H1 (cell line): ENCODE measurements around the gene DUSP1. TPM values are rescaled to one million over a fixed set of nuclear protein-coding genes. Genes with fewer than 3 reads are reported as not detected.

Experiments used
- CTCF ChIA-PET: fragments of 300-600 bp; sonication (Branson Sonifier 250); formaldehyde crosslinking; loops from one replicate; lab custom pipeline; 2021; ENCODE audit not compliant: partially characterized antibody; lab: Charles Lee
- POLR2A ChIA-PET: fragments of 300-600 bp; sonication (Branson Sonifier 250); formaldehyde crosslinking; loops from one replicate; lab custom pipeline; 2021; ENCODE audit warnings: inconsistent platforms; ENCODE audit not compliant: partially characterized antibody; lab: Charles Lee
- DNase-seq, 2 experiments: peaks; one replicate each; pipeline versions ENCODE4 v3.0.0 to v3.0.0-alpha.2; 2010 to 2022; ENCODE audit warnings: low spot score in 2 of 2, low read depth in 1 of 2, mixed read lengths in 1 of 2
- FAIRE-seq: peaks from 2 replicates; lab custom pipeline; 2011; peaks lifted over from hg19 to GRCh38; lab: Jason Lieb, UNC
- H2AFZ ChIP-seq: 2 replicates; pipeline ENCODE4 v1.8.1; 2012; ENCODE audit warnings: low read length, inconsistent platforms
- H2AK5ac ChIP-seq: 2 replicates; pipeline ENCODE4 v1.6.1; 2013; ENCODE audit warnings: low read depth, low read length
- H2BK120ac ChIP-seq: replicated peaks from 2 replicates; pipeline ENCODE3; 2013; ENCODE audit warnings: low read depth, low read length, inconsistent platforms
- H2BK12ac ChIP-seq: 2 replicates; pipeline ENCODE4 v1.6.1; 2013; ENCODE audit warnings: low read depth, low read length
- H2BK15ac ChIP-seq: 2 replicates; pipeline ENCODE4 v1.6.1; 2013; ENCODE audit warnings: low read length
- H2BK20ac ChIP-seq: 2 replicates; pipeline ENCODE4 v1.6.1; 2013; ENCODE audit warnings: low read length
- H2BK5ac ChIP-seq: 2 replicates; pipeline ENCODE4 v1.6.1; 2013; ENCODE audit warnings: low read depth, low read length
- H3K14ac ChIP-seq: 2 replicates; pipeline ENCODE4 v1.6.1; 2013; ENCODE audit warnings: inconsistent platforms; ENCODE audit not compliant: insufficient read length
- H3K18ac ChIP-seq: 2 replicates; pipeline ENCODE4 v1.6.1; 2013; ENCODE audit warnings: low read length; ENCODE audit errors: extremely low read depth
- H3K23ac ChIP-seq: 2 replicates; pipeline ENCODE4 v1.6.1; 2013; ENCODE audit warnings: inconsistent platforms; ENCODE audit not compliant: insufficient read length
- H3K23me2 ChIP-seq: 2 replicates; pipeline ENCODE4 v1.6.1; 2013; ENCODE audit warnings: low read depth, low read length
- H3K27ac ChIP-seq: 2 replicates; pipeline ENCODE4 v1.6.1; 2011; ENCODE audit warnings: low read depth, low read length, inconsistent platforms
- H3K27me3 ChIP-seq, 4 experiments: replicated peaks in 1 of 4; 1 replicate in 1 of 4; 2 replicates in 3 of 4; pipeline versions ENCODE4 v1.6.1 to v1.8.1; 2011 to 2013; ENCODE audit warnings: low read length in 3 of 4, mild to moderate bottlenecking in 3 of 4, inconsistent platforms in 2 of 4, mixed read lengths in 2 of 4, moderate library complexity in 1 of 4; ENCODE audit not compliant: control insufficient read depth in 3 of 4, insufficient read depth in 3 of 4; ENCODE audit errors: extremely low read depth in 1 of 4
- H3K36me3 ChIP-seq, 4 experiments: 2 replicates each; pipeline versions ENCODE4 v1.6.1 to v1.8.1; 2011 to 2013; ENCODE audit warnings: mild to moderate bottlenecking in 4 of 4, low read length in 3 of 4, moderate library complexity in 2 of 4, control low read depth in 1 of 4, inconsistent platforms in 1 of 4; ENCODE audit not compliant: insufficient read depth in 4 of 4, control insufficient read depth in 2 of 4
- H3K4ac ChIP-seq: replicated peaks from 2 replicates; pipeline ENCODE3; 2013; ENCODE audit warnings: low read length, low read depth, mixed read lengths, inconsistent platforms; ENCODE audit not compliant: insufficient read length
- H3K4me1 ChIP-seq, 4 experiments: replicated peaks in 1 of 4; 1 replicate in 1 of 4; 2 replicates in 3 of 4; pipeline versions ENCODE4 v1.6.1 to v1.8.1; 2011 to 2013; ENCODE audit warnings: low read length in 3 of 4, inconsistent platforms in 2 of 4, mixed read lengths in 1 of 4; ENCODE audit not compliant: insufficient read depth in 4 of 4, control insufficient read depth in 3 of 4
- H3K4me2 ChIP-seq, 2 experiments: 2 replicates each; pipeline versions ENCODE4 v1.6.1 to v1.8.1; 2011 to 2013; ENCODE audit warnings: low read depth in 2 of 2, low read length in 2 of 2, control low read depth in 1 of 2, inconsistent platforms in 1 of 2, mild to moderate bottlenecking in 1 of 2; ENCODE audit not compliant: insufficient read depth in 1 of 2
- H3K4me3 ChIP-seq, 4 experiments: fragments of 200-600, 300-600 bp in 1 of 4; sonication (generic), shearing (Covaris generic), sonication (Bioruptor Twin) in 1 of 4; 2 replicates each; pipeline versions ENCODE4 v1.5.1 to v1.8.1; 2011 to 2016; ENCODE audit warnings: low read length in 4 of 4, low read depth in 3 of 4, control low read depth in 2 of 4, inconsistent platforms in 2 of 4, mild to moderate bottlenecking in 2 of 4, mixed read lengths in 1 of 4, moderate library complexity in 1 of 4; ENCODE audit not compliant: insufficient read depth in 2 of 4; ENCODE audit errors: extremely low read depth in 1 of 4
- H3K56ac ChIP-seq: replicated peaks from 2 replicates; pipeline ENCODE3; 2013; ENCODE audit warnings: low read depth, mild to moderate bottlenecking, mixed read lengths, low read length, inconsistent platforms; ENCODE audit not compliant: insufficient read length
- H3K79me1 ChIP-seq: 2 replicates; pipeline ENCODE4 v1.6.1; 2013; ENCODE audit warnings: low read depth, low read length, control low read depth
- H3K79me2 ChIP-seq, 2 experiments: 2 replicates each; pipeline versions ENCODE4 v1.6.1 to v1.8.1; 2012 to 2013; ENCODE audit warnings: low read length in 2 of 2, mild to moderate bottlenecking in 2 of 2, inconsistent platforms in 1 of 2; ENCODE audit not compliant: insufficient read depth in 2 of 2, control insufficient read depth in 1 of 2
- H3K9ac ChIP-seq, 4 experiments: replicated peaks in 1 of 4; 1 replicate in 1 of 4; 2 replicates in 3 of 4; pipeline versions ENCODE4 v1.6.1 to v1.8.1; 2011 to 2013; ENCODE audit warnings: low read depth in 3 of 4, low read length in 3 of 4, control low read depth in 2 of 4, mild to moderate bottlenecking in 2 of 4, moderate library complexity in 2 of 4, inconsistent platforms in 1 of 4; ENCODE audit errors: extremely low read depth in 1 of 4
- H3K9me3 ChIP-seq, 2 experiments: 2 replicates each; pipeline versions ENCODE4 v1.6.1 to v1.8.1; 2012 to 2013; ENCODE audit warnings: mild to moderate bottlenecking in 2 of 2, moderate library complexity in 2 of 2, control low read depth in 1 of 2, inconsistent platforms in 1 of 2, low read depth in 1 of 2, low read length in 1 of 2, mixed read lengths in 1 of 2; ENCODE audit not compliant: insufficient read depth in 2 of 2
- H4K20me1 ChIP-seq, 2 experiments: replicated peaks in 1 of 2; 2 replicates each; pipeline versions ENCODE3 to v1.8.1; 2011 to 2013; ENCODE audit warnings: inconsistent platforms in 2 of 2, low read length in 2 of 2, mild to moderate bottlenecking in 1 of 2; ENCODE audit not compliant: insufficient read depth in 2 of 2, control insufficient read depth in 1 of 2
- H4K5ac ChIP-seq: 2 replicates; pipeline ENCODE4 v1.6.1; 2013; ENCODE audit warnings: low read length, low read depth, mixed read lengths, inconsistent platforms; ENCODE audit not compliant: insufficient read length
- H4K8ac ChIP-seq: 2 replicates; pipeline ENCODE4 v1.8.0; 2013; ENCODE audit warnings: mild to moderate bottlenecking, moderate library complexity, low read length, inconsistent platforms; ENCODE audit not compliant: insufficient read depth; ENCODE audit errors: extremely low read depth
- H4K91ac ChIP-seq: replicated peaks from 2 replicates; pipeline ENCODE3; 2013; ENCODE audit warnings: low read length, mixed read lengths, inconsistent platforms; ENCODE audit not compliant: insufficient read length
- GABPA ChIP-seq: IDR thresholded peaks from 2 replicates; pipeline ENCODE4 v1.6.1; 2011; ENCODE audit warnings: mild to moderate bottlenecking, low read length, moderate library complexity, borderline replicate concordance; ENCODE audit not compliant: insufficient read depth
- HDAC2 ChIP-seq, 2 experiments: fragments of 300-600 bp in 1 of 2; sonication (generic) in 1 of 2; IDR thresholded peaks; 2 replicates each; pipeline ENCODE4 v1.6.1; 2011 to 2012; ENCODE audit warnings: low read depth in 2 of 2, low read length in 2 of 2, mild to moderate bottlenecking in 2 of 2, moderate library complexity in 2 of 2, borderline replicate concordance in 1 of 2, inconsistent platforms in 1 of 2
- HDAC6 ChIP-seq: IDR thresholded peaks from one replicate; pipeline ENCODE4 v1.7.1; 2012; ENCODE audit warnings: low read depth, mild to moderate bottlenecking, inconsistent platforms, low read length, moderate library complexity
- JUN ChIP-seq: IDR thresholded peaks from 2 replicates; pipeline ENCODE4 v1.6.1; 2011; ENCODE audit warnings: low read depth, mild to moderate bottlenecking, improper control_type of control experiment, low read length
- MAFK ChIP-seq: IDR thresholded peaks from 2 replicates; pipeline ENCODE4 v1.6.1; 2012; ENCODE audit warnings: low read depth, mild to moderate bottlenecking, improper control_type of control experiment, low read length
- MAX ChIP-seq: IDR thresholded peaks from 2 replicates; pipeline ENCODE4 v1.6.1; 2012; ENCODE audit warnings: inconsistent platforms
- SIN3A ChIP-seq, 2 experiments: IDR thresholded peaks in 1 of 2; conservative IDR thresholded peaks in 1 of 2; 2 replicates each; pipeline ENCODE4 v1.6.1; 2011 to 2012; ENCODE audit warnings: low read length in 2 of 2, improper control_type of control experiment in 1 of 2, low read depth in 1 of 2, mild to moderate bottlenecking in 1 of 2
- TAF7 ChIP-seq: optimal IDR thresholded peaks from 2 replicates; pipeline ENCODE3; 2011; ENCODE audit warnings: low read depth, mild to moderate bottlenecking, inconsistent platforms, low read length, moderate library complexity, borderline replicate concordance
- YY1 ChIP-seq: IDR thresholded peaks from 2 replicates; pipeline ENCODE4 v1.6.1; 2011; ENCODE audit warnings: low read depth, mild to moderate bottlenecking, low read length
- WGBS, 2 experiments: shearing (Covaris generic) in 1 of 2; methylation state at CpG; one replicate each; pipeline versions ENCODE4 v1.1.6 to v1.1.7; 2013 to 2015; ENCODE audit warnings: low lambda C conversion rate in 2 of 2, mixed read lengths in 2 of 2, inconsistent platforms in 1 of 2, low coverage in 1 of 2, missing lambda C conversion rate in 1 of 2; ENCODE audit not compliant: insufficient replicate concordance in 2 of 2, insufficient coverage in 1 of 2, insufficient read length in 1 of 2; ENCODE audit errors: extremely low coverage in 1 of 2, missing lambda C conversion rate in 1 of 2; 5-methylcytosine and 5-hydroxymethylcytosine counted together
- polyA plus RNA-seq, 7 experiments: library from polyadenylated mRNA; depleted of rRNA in 3 of 7; stranded (reverse) in 5 of 7; unstranded in 2 of 7; fragments of >200 nt in 5 of 7; fragments of 200-250 nt in 2 of 7; gene quantifications; 1 replicate in 5 of 7; 2 replicates in 1 of 7; 4 replicates in 1 of 7; pipeline versions ENCODE4 v1.2.1 to v1.2.3, GENCODE V29; 2011 to 2013; ENCODE audit warnings: missing spikeins in 2 of 7, mixed read lengths in 2 of 7
- total RNA-seq: library from RNA; stranded (reverse); fragmentation: NEBNext Ultra II Directional; extraction: Animal tissue kit (Norgen Biotek cat#: 25700); gene quantifications from 2 replicates; pipeline ENCODE4 v1.2.1, GENCODE V29; 2021

The DUSP1 gene
- total and polyA plus RNA-seq, 2 of the 8 experiments (the other 6 are each of a cell fraction or from before 2014, with no cell fraction given), result 6.5 to 11.7 TPM

GRCh38 chr5:172724242-172725183 is 46.5 kb downstream of the DUSP1 start:
- Histone ChIP-seq H3K9ac (no peak overlapping the region), H4K8ac (no peak overlapping the region)
- DNase-seq, result no peak
- TF ChIP-seq TAF7 (no peak), JUN (no peak), MAX (no peak), YY1 (no peak), HDAC6 (no peak), MAFK (no peak), GABPA (no peak), HDAC2 (IDR thresholded peaks at IDR 0.05; ENCODE audit: borderline replicate concordance in 1 of 2, low read depth in 2 of 2, low read length in 2 of 2) (no peak), SIN3A (conservative IDR thresholded peaks at IDR 0.05 in 1 of 2, IDR thresholded peaks at IDR 0.05 in 1 of 2; ENCODE audit: low read depth in 1 of 2, low read length in 2 of 2) (no peak)

More at GRCh38 chr5:172724242-172725183, 46.5 kb downstream of the DUSP1 start:
- no peak overlapping the region for H3K18ac ChIP-seq
- no peak overlapping the region for H2BK15ac ChIP-seq
- no peak overlapping the region for H3K4ac ChIP-seq
- no peak overlapping the region for H3K4me2 ChIP-seq
- H4K5ac ChIP-seq, result no peak overlapping the region
- 81% methylated on average over 22 of the region's 22 CpGs; no CpG with 5 or more reads in 1 of the 2 experiments for WGBS, 2 experiments
- no peaks in the 10 kb centered on the region for H3K79me1 ChIP-seq
- no peak overlapping the region for H2BK12ac ChIP-seq
- no peak for FAIRE-seq
- H3K23ac ChIP-seq, result no peak overlapping the region
- H4K91ac ChIP-seq, result no peak overlapping the region
- H3K79me2 ChIP-seq, result no peaks in the 10 kb centered on the region
- peaks cover 0 to 3% (median 1%) of the 10 kb centered on the region in 4 experiments; a peak in 2 of 7 replicates for H3K27me3 ChIP-seq
- peaks cover 0 to 4% of the 10 kb centered on the region in 2 experiments for H4K20me1 ChIP-seq
- peak overlapping the region; percentile 34 for H3K56ac ChIP-seq
- peaks cover 0 to 6% (median under 1%) of the 10 kb centered on the region in 4 experiments; a peak in 2 of 7 replicates for H3K4me1 ChIP-seq
- no peak overlapping the region for H2AFZ ChIP-seq
- H3K27ac ChIP-seq, result no peak overlapping the region
- no peak overlapping the region for H2BK20ac ChIP-seq
- H3K36me3 ChIP-seq, result no peaks in the 10 kb centered on the region
- CTCF ChIA-PET, result interaction anchor here (0.8 to 3.0 kb wide), 15 partner anchors 9 to 208 kb away, joined by 3 to 19 read pairs (median 3); no protein-coding TSS in a partner anchor
- H2AK5ac ChIP-seq, result no peak overlapping the region
- H3K4me3 ChIP-seq, result no peak overlapping the region
- H3K23me2 ChIP-seq, result no peaks in the 10 kb centered on the region
- H2BK120ac ChIP-seq, result no peak overlapping the region
- no peak overlapping the region for H3K14ac ChIP-seq
- POLR2A ChIA-PET, result no interaction called here
- H3K9me3 ChIP-seq, result no peaks in the 10 kb centered on the region
- no peak overlapping the region for H2BK5ac ChIP-seq
